HEK293 (cell line): Measurements from ENCODE around the gene PPM1L.

Experiments
- BCL11A ChIP-seq: fragments of 450-650 bp; formaldehyde crosslinking; IDR thresholded peaks from 2 replicates; pipeline ENCODE4 v1.5.1; 2016; ENCODE audit warnings: low read depth, missing biosample characterization, missing genetic modification characterization
- BCL6B ChIP-seq: fragments of 450-650 bp; formaldehyde crosslinking; IDR thresholded peaks from 2 replicates; pipeline ENCODE4 v1.5.1; 2017; ENCODE audit warnings: missing biosample characterization, missing genetic modification characterization
- FEZF1 ChIP-seq: fragments of 450-650 bp; formaldehyde crosslinking; IDR thresholded peaks from 2 replicates; pipeline ENCODE4 v1.5.1; 2016; ENCODE audit warnings: missing biosample characterization, missing genetic modification characterization
- GLI4 ChIP-seq: fragments of 450-650 bp; formaldehyde crosslinking; IDR thresholded peaks from 2 replicates; pipeline ENCODE4 v1.5.1; 2016; ENCODE audit warnings: missing biosample characterization, missing genetic modification characterization
- HOXA7 ChIP-seq: sonication (generic); formaldehyde crosslinking; IDR thresholded peaks from 2 replicates; pipeline ENCODE4 v1.8.1; 2022; ENCODE audit warnings: missing genetic modification reagents, borderline replicate concordance
- PRDM1 ChIP-seq: fragments of 450-650 bp; formaldehyde crosslinking; IDR thresholded peaks from 2 replicates; pipeline ENCODE4; 2016; ENCODE audit warnings: missing biosample characterization, missing genetic modification characterization
- PRDM2 ChIP-seq: fragments of 450-650 bp; formaldehyde crosslinking; IDR thresholded peaks from 2 replicates; pipeline ENCODE4 v1.5.1; 2016; ENCODE audit warnings: missing biosample characterization, missing genetic modification characterization, borderline replicate concordance
- SP7 ChIP-seq: fragments of 450-650 bp; formaldehyde crosslinking; IDR thresholded peaks from 2 replicates; pipeline ENCODE4 v1.5.1; 2016; ENCODE audit warnings: missing biosample characterization, missing genetic modification characterization
- ZBTB44 ChIP-seq: fragments of 450-650 bp; IDR thresholded peaks from 2 replicates; pipeline ENCODE4 v1.5.1; 2018; ENCODE audit warnings: missing biosample characterization, mild to moderate bottlenecking, missing genetic modification characterization
- ZNF10 ChIP-seq: fragments of 450-650 bp; formaldehyde crosslinking; IDR thresholded peaks from 2 replicates; pipeline ENCODE4 v1.5.1; 2017; ENCODE audit warnings: missing biosample characterization, missing genetic modification characterization
- ZNF112 ChIP-seq: fragments of 450-650 bp; formaldehyde crosslinking; IDR thresholded peaks from 2 replicates; pipeline ENCODE4 v1.5.0; 2017; ENCODE audit warnings: missing biosample characterization, missing genetic modification characterization
- ZNF121 ChIP-seq: fragments of 450-650 bp; formaldehyde crosslinking; IDR thresholded peaks from 2 replicates; pipeline ENCODE4 v1.5.1; 2016; ENCODE audit warnings: missing biosample characterization, missing genetic modification characterization
- ZNF138 ChIP-seq: fragments of 450-650 bp; formaldehyde crosslinking; IDR thresholded peaks from 2 replicates; pipeline ENCODE4 v1.5.1; 2016; ENCODE audit warnings: missing biosample characterization, missing genetic modification characterization, borderline replicate concordance
- ZNF157 ChIP-seq: fragments of 450-650 bp; formaldehyde crosslinking; IDR thresholded peaks from 2 replicates; pipeline ENCODE4 v1.5.1; 2016; ENCODE audit warnings: missing biosample characterization, missing genetic modification characterization
- ZNF169 ChIP-seq: fragments of 450-650 bp; formaldehyde crosslinking; IDR thresholded peaks from 2 replicates; pipeline ENCODE4 v1.5.1; 2016; ENCODE audit warnings: missing biosample characterization, missing genetic modification characterization
- ZNF202 ChIP-seq: fragments of 450-650 bp; formaldehyde crosslinking; IDR thresholded peaks from 2 replicates; pipeline ENCODE4 v1.5.1; 2016; ENCODE audit warnings: missing biosample characterization, missing genetic modification characterization, borderline replicate concordance
- ZNF248 ChIP-seq: fragments of 450-650 bp; formaldehyde crosslinking; IDR thresholded peaks from 2 replicates; pipeline ENCODE4 v1.5.1; 2017; ENCODE audit warnings: missing biosample characterization, missing genetic modification characterization
- ZNF266 ChIP-seq: fragments of 450-650 bp; formaldehyde crosslinking; IDR thresholded peaks from 2 replicates; pipeline ENCODE4 v1.5.1; 2016; ENCODE audit warnings: missing biosample characterization, missing genetic modification characterization, low read depth
- ZNF280D ChIP-seq: fragments of 450-650 bp; formaldehyde crosslinking; IDR thresholded peaks from 2 replicates; pipeline ENCODE4 v1.5.1; 2016; ENCODE audit warnings: missing biosample characterization, missing genetic modification characterization
- ZNF433 ChIP-seq: fragments of 450-650 bp; formaldehyde crosslinking; IDR thresholded peaks from 2 replicates; pipeline ENCODE4 v1.5.1; 2016; ENCODE audit warnings: missing biosample characterization, missing genetic modification characterization, low read depth
- ZNF623 ChIP-seq: fragments of 450-650 bp; formaldehyde crosslinking; IDR thresholded peaks from 2 replicates; pipeline ENCODE4 v1.5.1; 2016; ENCODE audit warnings: missing biosample characterization, missing genetic modification characterization
- ZNF76 ChIP-seq: fragments of 450-650 bp; formaldehyde crosslinking; IDR thresholded peaks from 2 replicates; pipeline ENCODE4; 2016; ENCODE audit warnings: low read depth, missing biosample characterization, missing genetic modification characterization, borderline replicate concordance
- ZNF830 ChIP-seq: fragments of 450-650 bp; IDR thresholded peaks from 2 replicates; pipeline ENCODE4 v1.5.0; 2018; ENCODE audit warnings: missing biosample characterization, missing genetic modification characterization, low read depth, mild to moderate bottlenecking, moderate library complexity
- ZSCAN4 ChIP-seq: fragments of 450-650 bp; formaldehyde crosslinking; IDR thresholded peaks from 2 replicates; pipeline ENCODE4 v1.5.1; 2017; ENCODE audit warnings: missing biosample characterization, missing genetic modification characterization
- TF ChIP-seq, protein P1 (sequence below): fragments of 450-650 bp; formaldehyde crosslinking; IDR thresholded peaks from 2 replicates; pipeline ENCODE4 v1.5.1; 2016; ENCODE audit warnings: missing biosample characterization, missing genetic modification characterization

Gene PPM1L

GRCh38 chr3:160796813-160797164 lies 40.8 kb downstream of the PPM1L start (continued):
- no peak for TF ChIP-seq ZNF280D
- TF ChIP-seq ZSCAN4: peak; percentile 42; the same call in 1 of the 2 replicates
- peak; percentile 94 for TF ChIP-seq ZBTB44 (tag by site-specific recombination)
- TF ChIP-seq, protein P1, sequence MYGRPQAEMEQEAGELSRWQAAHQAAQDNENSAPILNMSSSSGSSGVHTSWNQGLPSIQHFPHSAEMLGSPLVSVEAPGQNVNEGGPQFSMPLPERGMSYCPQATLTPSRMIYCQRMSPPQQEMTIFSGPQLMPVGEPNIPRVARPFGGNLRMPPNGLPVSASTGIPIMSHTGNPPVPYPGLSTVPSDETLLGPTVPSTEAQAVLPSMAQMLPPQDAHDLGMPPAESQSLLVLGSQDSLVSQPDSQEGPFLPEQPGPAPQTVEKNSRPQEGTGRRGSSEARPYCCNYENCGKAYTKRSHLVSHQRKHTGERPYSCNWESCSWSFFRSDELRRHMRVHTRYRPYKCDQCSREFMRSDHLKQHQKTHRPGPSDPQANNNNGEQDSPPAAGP: peak; percentile 86
- peak; percentile 87 for TF ChIP-seq FEZF1 (tag by site-specific recombination)
- TF ChIP-seq ZNF121 (tag by site-specific recombination): no peak
- no peak for TF ChIP-seq ZNF266 (tag by site-specific recombination)
- TF ChIP-seq ZNF830 (tag by site-specific recombination): no peak
- no peak for TF ChIP-seq ZNF112 (tag by site-specific recombination)
- no peak for TF ChIP-seq HOXA7
- no peak for TF ChIP-seq ZNF623
- TF ChIP-seq ZNF10: no peak
- TF ChIP-seq ZNF157 (tag by site-specific recombination): no peak
- no peak for TF ChIP-seq ZNF138 (tag by site-specific recombination)
- TF ChIP-seq SP7 (tag by site-specific recombination): peak; percentile 93
- no peak for TF ChIP-seq PRDM2 (tag by site-specific recombination)
- no peak for TF ChIP-seq BCL11A (tag by site-specific recombination)
- TF ChIP-seq ZNF169 (tag by site-specific recombination): no peak
- TF ChIP-seq ZNF248 (tag by site-specific recombination): 0 out of 2 replicates have a peak, but pooled peaks have one; percentile 16
- TF ChIP-seq ZNF76 (tag by site-specific recombination): no peak
- TF ChIP-seq ZNF202 (tag by site-specific recombination): no peak
- peak; percentile 44; the same call in 1 of the 2 replicates for TF ChIP-seq BCL6B (tag by site-specific recombination)
- TF ChIP-seq GLI4 (tag by site-specific recombination): no peak
- no peak for TF ChIP-seq ZNF433
- TF ChIP-seq PRDM1 (tag by site-specific recombination): peak; percentile 89
